Neural cell (in vitro differentiated cells): Measurements from ENCODE around the gene PLA2G3. TPM values are rescaled to one million over a fixed set of nuclear protein-coding genes. Genes with fewer than 3 reads are reported as not detected.

Experiments used
- H2AFZ ChIP-seq: fragments of 200-600, 300-800 bp; sonication (generic), shearing (Covaris generic); 2 replicates; pipeline ENCODE4 v1.6.0; 2014; ENCODE audit warnings: low read depth, mild to moderate bottlenecking, antibody characterized with exemption, low read length, moderate library complexity
- H3F3A ChIP-seq: fragments of 200-600 bp; shearing (Covaris generic); 2 replicates; pipeline ENCODE4 v1.6.1; 2016; ENCODE audit warnings: mild to moderate bottlenecking, moderate library complexity, mixed read lengths, antibody characterized with exemption, low read length; ENCODE audit not compliant: insufficient read depth, poor library complexity, severe bottlenecking
- H3K27ac ChIP-seq: fragments of 200-600, 300-800 bp; sonication (generic), shearing (Covaris generic); 2 replicates; pipeline ENCODE4 v1.5.1; 2014; ENCODE audit warnings: mild to moderate bottlenecking, low read length, moderate library complexity
- H3K27me3 ChIP-seq: fragments of 300-800, 200-600 bp; sonication (generic), shearing (Covaris generic); 2 replicates; pipeline ENCODE4 v1.6.0; 2014; ENCODE audit warnings: mild to moderate bottlenecking, low read depth, low read length, moderate library complexity; ENCODE audit not compliant: insufficient read depth
- H3K36me3 ChIP-seq: fragments of 300-800, 200-600 bp; sonication (generic), shearing (Covaris generic); 2 replicates; pipeline ENCODE4 v1.5.1; 2014; ENCODE audit warnings: mild to moderate bottlenecking, antibody characterized with exemption, low read length, moderate library complexity; ENCODE audit not compliant: insufficient read depth
- H3K4me2 ChIP-seq: fragments of 300-800, 200-600 bp; sonication (generic), shearing (Covaris generic); 2 replicates; pipeline ENCODE4 v1.6.0; 2014; ENCODE audit warnings: mild to moderate bottlenecking, low read length
- H3K4me3 ChIP-seq: fragments of 300-800, 200-600 bp; sonication (generic), shearing (Covaris generic); 2 replicates; pipeline ENCODE4 v1.5.1; 2014; ENCODE audit warnings: mild to moderate bottlenecking, low read length, moderate library complexity
- H3K79me2 ChIP-seq: fragments of 200-600 bp; shearing (Covaris generic); replicated peaks from 2 replicates; pipeline ENCODE4 v1.6.0; 2014; ENCODE audit warnings: mild to moderate bottlenecking, low read length, moderate library complexity; ENCODE audit not compliant: insufficient read depth
- H3K9ac ChIP-seq: fragments of 300-800, 200-600 bp; sonication (generic), shearing (Covaris generic); 2 replicates; pipeline ENCODE4 v1.6.1; 2016; ENCODE audit warnings: mild to moderate bottlenecking, low read length, mixed read lengths
- H3K9me2 ChIP-seq: fragments of 200-600 bp; shearing (Covaris generic); 2 replicates; pipeline ENCODE4 v1.6.1; 2016; ENCODE audit warnings: mild to moderate bottlenecking, low read length, mixed read lengths; ENCODE audit not compliant: insufficient read depth
- H3K9me3 ChIP-seq: fragments of 200-600, 300-800 bp; sonication (generic), shearing (Covaris generic); 2 replicates; pipeline ENCODE4 v1.6.1; 2016; ENCODE audit warnings: mild to moderate bottlenecking, mixed run types, low read length, moderate library complexity, mixed read lengths
- H4K20me1 ChIP-seq: fragments of 200-600 bp; shearing (Covaris generic); 2 replicates; pipeline ENCODE4 v1.6.1; 2016; ENCODE audit warnings: mild to moderate bottlenecking, mixed run types; ENCODE audit not compliant: insufficient read depth
- EP300 ChIP-seq: fragments of 450-650 bp; conservative IDR thresholded peaks from 2 replicates; pipeline ENCODE4 v1.6.1; 2014; ENCODE audit warnings: antibody characterized with exemption, mild to moderate bottlenecking, moderate library complexity; ENCODE audit not compliant: poor library complexity, severe bottlenecking
- EZH2 ChIP-seq: fragments of 200-600, 300-800 bp; shearing (Covaris generic), sonication (generic); IDR thresholded peaks from 2 replicates; pipeline ENCODE4 v1.6.1; 2014; ENCODE audit warnings: antibody characterized with exemption, low read length, borderline replicate concordance, mild to moderate bottlenecking; ENCODE audit not compliant: insufficient read depth, poor library complexity, severe bottlenecking
- MXI1 ChIP-seq: fragments of 450-650 bp; conservative IDR thresholded peaks from 2 replicates; pipeline ENCODE4 v1.6.1; 2014; ENCODE audit warnings: antibody characterized with exemption, mild to moderate bottlenecking; ENCODE audit not compliant: poor library complexity, severe bottlenecking
- POLR2AphosphoS5 ChIP-seq: IDR thresholded peaks from 2 replicates; pipeline ENCODE4 v1.6.1; 2012
- RAD21 ChIP-seq: fragments of 450-650 bp; conservative IDR thresholded peaks from 2 replicates; pipeline ENCODE4 v1.6.1; 2014; ENCODE audit warnings: antibody characterized with exemption, mild to moderate bottlenecking, moderate library complexity
- REST ChIP-seq: IDR thresholded peaks from 2 replicates; pipeline ENCODE4 v1.6.1; 2012; ENCODE audit warnings: borderline replicate concordance
- SMC3 ChIP-seq: fragments of 450-650 bp; conservative IDR thresholded peaks from 2 replicates; pipeline ENCODE4 v1.6.1; 2014; ENCODE audit warnings: antibody characterized with exemption, mild to moderate bottlenecking, moderate library complexity; ENCODE audit not compliant: poor library complexity
- TAF1 ChIP-seq: IDR thresholded peaks from 2 replicates; pipeline ENCODE4 v1.6.1; 2012; ENCODE audit warnings: low read depth
- polyA minus RNA-seq: library from RNA; depleted of rRNA, polyadenylated mRNA; stranded (reverse); fragments of >200 nt; gene quantifications from 2 replicates; pipeline ENCODE4 v1.2.3, GENCODE V29; 2014
- polyA plus RNA-seq: library from polyadenylated mRNA; depleted of rRNA; stranded (reverse); fragments of >200 nt; gene quantifications from 2 replicates; pipeline ENCODE4 v1.2.3, GENCODE V29; 2014
- TF ChIP-seq, protein P1 (sequence below): fragments of 450-650 bp; IDR thresholded peaks from 2 replicates; pipeline ENCODE4 v1.5.1; 2014; ENCODE audit warnings: antibody characterized with exemption, mild to moderate bottlenecking, moderate library complexity; ENCODE audit not compliant: poor library complexity, severe bottlenecking

Gene PLA2G3, protein sequence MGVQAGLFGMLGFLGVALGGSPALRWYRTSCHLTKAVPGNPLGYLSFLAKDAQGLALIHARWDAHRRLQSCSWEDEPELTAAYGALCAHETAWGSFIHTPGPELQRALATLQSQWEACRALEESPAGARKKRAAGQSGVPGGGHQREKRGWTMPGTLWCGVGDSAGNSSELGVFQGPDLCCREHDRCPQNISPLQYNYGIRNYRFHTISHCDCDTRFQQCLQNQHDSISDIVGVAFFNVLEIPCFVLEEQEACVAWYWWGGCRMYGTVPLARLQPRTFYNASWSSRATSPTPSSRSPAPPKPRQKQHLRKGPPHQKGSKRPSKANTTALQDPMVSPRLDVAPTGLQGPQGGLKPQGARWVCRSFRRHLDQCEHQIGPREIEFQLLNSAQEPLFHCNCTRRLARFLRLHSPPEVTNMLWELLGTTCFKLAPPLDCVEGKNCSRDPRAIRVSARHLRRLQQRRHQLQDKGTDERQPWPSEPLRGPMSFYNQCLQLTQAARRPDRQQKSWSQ
- polyA plus RNA-seq, result not detected in 2 replicates
- polyA minus RNA-seq, result not detected in 2 replicates

DNA sequence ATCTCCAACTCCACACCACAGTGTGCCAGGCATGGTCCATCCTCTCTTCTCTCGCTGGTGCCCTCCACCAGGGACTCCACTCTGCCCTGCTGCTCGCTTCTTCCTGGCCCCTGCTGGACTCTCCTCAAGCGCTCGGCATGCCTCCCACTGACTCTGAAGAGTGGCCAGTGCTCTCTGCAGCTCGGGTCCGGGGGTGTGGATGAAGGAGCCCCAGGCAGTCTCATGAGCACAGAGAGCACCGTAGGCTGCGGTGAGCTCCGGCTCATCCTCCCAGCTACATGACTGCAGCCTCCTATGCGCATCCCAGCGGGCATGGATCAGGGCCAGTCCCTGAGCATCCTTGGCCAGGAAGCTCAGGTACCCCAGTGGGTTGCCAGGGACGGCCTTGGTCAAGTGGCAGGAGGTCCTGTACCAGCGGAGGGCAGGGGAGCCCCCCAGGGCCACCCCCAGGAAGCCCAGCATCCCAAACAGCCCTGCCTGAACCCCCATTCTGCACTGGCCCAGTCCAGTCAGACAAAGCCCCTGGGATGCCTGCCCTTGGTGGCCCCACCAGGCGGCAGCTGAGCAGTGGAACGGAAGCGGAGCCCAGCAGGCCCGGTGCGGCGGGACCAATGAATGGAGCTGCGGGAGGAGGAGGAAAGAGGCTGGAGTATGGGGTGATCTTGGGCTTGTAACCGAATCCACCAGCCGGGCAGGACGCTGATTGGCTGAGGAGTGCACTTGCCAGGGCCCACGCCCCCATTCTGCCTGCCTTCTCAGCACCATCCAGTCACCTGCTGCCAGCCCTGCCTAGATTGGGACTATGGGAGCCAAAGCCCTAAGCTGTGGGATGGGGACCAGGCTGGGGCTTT lies at the start of gene PLA2G3:
TSS of gene PLA2G3 (minus strand) at position 643 of the 851 bp plus-strand sequence. CDS start at position 489, 154 bp downstream.
- Histone ChIP-seq H2AFZ (no peak within 1 kb of the TSS), H3K9ac (no peak within 1 kb of the TSS), H3K9me2 (no peaks in the 10 kb centered on the region), H3K4me3 (no peak within 1 kb of the TSS), H3K79me2 (no peaks in the 10 kb centered on the region), H3K9me3 (no peaks in the 10 kb centered on the region), H3F3A (no peaks in the 10 kb centered on the region), H3K4me2 (no peak within 1 kb of the TSS), H3K27me3 (no peaks in the 10 kb centered on the region), H3K27ac (no peak within 1 kb of the TSS), H3K36me3 (no peaks in the 10 kb centered on the region), H4K20me1 (no peaks in the 10 kb centered on the region)
- no peak for TF ChIP-seq EP300
- no peak for TF ChIP-seq REST
- no peak for TF ChIP-seq EZH2
- TF ChIP-seq MXI1, result no peak
- TF ChIP-seq RAD21, result no peak
- TF ChIP-seq, protein P1, sequence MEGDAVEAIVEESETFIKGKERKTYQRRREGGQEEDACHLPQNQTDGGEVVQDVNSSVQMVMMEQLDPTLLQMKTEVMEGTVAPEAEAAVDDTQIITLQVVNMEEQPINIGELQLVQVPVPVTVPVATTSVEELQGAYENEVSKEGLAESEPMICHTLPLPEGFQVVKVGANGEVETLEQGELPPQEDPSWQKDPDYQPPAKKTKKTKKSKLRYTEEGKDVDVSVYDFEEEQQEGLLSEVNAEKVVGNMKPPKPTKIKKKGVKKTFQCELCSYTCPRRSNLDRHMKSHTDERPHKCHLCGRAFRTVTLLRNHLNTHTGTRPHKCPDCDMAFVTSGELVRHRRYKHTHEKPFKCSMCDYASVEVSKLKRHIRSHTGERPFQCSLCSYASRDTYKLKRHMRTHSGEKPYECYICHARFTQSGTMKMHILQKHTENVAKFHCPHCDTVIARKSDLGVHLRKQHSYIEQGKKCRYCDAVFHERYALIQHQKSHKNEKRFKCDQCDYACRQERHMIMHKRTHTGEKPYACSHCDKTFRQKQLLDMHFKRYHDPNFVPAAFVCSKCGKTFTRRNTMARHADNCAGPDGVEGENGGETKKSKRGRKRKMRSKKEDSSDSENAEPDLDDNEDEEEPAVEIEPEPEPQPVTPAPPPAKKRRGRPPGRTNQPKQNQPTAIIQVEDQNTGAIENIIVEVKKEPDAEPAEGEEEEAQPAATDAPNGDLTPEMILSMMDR, result no peak
- no peak for TF ChIP-seq SMC3
- TF ChIP-seq TAF1, result no peak
- no peak for TF ChIP-seq POLR2AphosphoS5

- no peaks in the 10 kb centered on the region for H3K9me2 ChIP-seq
- H3K4me2 ChIP-seq, result no peak overlapping the region
- no peak overlapping the region for H3K9ac ChIP-seq
- no peak overlapping the region for H2AFZ ChIP-seq
- no peaks in the 10 kb centered on the region for H3K36me3 ChIP-seq
- H3K27me3 ChIP-seq, result no peaks in the 10 kb centered on the region
- no peak overlapping the region for H3K4me3 ChIP-seq
- H3K27ac ChIP-seq, result no peak overlapping the region
- H3K79me2 ChIP-seq, result no peaks in the 10 kb centered on the region
- no peaks in the 10 kb centered on the region for H3F3A ChIP-seq
- no peaks in the 10 kb centered on the region for H3K9me3 ChIP-seq
- H4K20me1 ChIP-seq, result no peaks in the 10 kb centered on the region
- TF ChIP-seq POLR2AphosphoS5 (no peak), SMC3 (no peak), EP300 (no peak), MXI1 (no peak)
Observed at GRCh38 chr22:31187627-31188026, 47.3 kb upstream of the PLA2G3 start.
